HG03025 (cell line): ENCODE results near the gene LOXL1.

Source experiments
- ATAC-seq: cut with Tn5 transposase; IDR thresholded peaks from one replicate; pipeline ENCODE4 v1.9.1; 2021; ENCODE audit warnings: mild to moderate bottlenecking, moderate library complexity; ENCODE audit not compliant: unreplicated experiment, low FRiP score

Gene LOXL1, protein sequence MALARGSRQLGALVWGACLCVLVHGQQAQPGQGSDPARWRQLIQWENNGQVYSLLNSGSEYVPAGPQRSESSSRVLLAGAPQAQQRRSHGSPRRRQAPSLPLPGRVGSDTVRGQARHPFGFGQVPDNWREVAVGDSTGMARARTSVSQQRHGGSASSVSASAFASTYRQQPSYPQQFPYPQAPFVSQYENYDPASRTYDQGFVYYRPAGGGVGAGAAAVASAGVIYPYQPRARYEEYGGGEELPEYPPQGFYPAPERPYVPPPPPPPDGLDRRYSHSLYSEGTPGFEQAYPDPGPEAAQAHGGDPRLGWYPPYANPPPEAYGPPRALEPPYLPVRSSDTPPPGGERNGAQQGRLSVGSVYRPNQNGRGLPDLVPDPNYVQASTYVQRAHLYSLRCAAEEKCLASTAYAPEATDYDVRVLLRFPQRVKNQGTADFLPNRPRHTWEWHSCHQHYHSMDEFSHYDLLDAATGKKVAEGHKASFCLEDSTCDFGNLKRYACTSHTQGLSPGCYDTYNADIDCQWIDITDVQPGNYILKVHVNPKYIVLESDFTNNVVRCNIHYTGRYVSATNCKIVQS

DNA sequence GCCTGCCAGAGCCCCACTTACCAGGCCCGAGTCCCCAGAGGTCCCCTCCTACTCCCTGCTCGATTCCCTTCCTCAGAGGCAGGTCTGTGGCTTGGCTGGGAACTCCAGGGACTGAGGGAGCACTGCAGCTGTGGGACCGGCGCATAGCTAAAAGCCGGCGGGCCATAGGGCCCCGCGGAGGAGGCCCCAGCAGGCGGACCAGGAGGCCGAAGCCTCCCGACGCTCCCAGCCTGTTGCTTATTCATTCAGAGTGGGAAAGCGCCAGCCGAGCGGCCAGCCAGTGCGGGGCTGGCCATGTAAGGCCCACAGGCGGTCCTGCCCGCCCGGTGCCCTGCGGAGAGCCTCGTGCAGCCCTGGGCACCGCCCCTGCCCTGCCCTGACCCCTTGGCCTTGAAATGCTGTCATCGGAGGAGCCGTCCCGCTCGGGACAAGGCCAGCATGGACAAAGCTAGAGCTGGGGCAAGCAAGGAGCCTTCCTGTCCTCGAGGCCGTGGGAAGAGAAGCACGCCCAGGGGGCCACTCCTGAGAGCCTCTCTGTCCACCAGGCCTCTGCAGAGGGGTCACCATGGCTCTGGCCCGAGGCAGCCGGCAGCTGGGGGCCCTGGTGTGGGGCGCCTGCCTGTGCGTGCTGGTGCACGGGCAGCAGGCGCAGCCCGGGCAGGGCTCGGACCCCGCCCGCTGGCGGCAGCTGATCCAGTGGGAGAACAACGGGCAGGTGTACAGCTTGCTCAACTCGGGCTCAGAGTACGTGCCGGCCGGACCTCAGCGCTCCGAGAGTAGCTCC lies at the start of gene LOXL1:
LOXL1 (plus strand) TSS at position 244 of the 784 bp plus-strand sequence; CDS start at position 566, 322 bp downstream.
- ATAC-seq: no peak

DNA sequence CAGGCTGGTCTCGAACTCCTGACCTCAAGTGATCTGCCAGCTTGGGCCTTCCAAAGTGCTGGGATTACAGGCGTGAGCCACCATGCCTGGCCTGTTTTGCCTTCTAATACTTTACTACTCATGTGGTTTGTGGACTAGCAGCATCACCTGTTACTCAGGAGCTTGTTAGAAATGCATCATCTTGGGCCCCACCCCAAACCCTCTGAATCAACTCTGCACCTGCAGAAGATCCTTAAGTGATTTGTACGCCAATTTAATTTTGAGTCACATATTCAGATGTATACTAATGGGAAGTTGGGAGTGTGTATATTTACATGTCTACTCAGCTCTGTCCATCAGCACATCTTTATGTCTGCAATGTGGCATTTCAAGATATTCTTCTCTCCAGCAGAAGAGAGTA lies 46.8 kb upstream of the LOXL1 start:
- ATAC-seq: no peak

DNA sequence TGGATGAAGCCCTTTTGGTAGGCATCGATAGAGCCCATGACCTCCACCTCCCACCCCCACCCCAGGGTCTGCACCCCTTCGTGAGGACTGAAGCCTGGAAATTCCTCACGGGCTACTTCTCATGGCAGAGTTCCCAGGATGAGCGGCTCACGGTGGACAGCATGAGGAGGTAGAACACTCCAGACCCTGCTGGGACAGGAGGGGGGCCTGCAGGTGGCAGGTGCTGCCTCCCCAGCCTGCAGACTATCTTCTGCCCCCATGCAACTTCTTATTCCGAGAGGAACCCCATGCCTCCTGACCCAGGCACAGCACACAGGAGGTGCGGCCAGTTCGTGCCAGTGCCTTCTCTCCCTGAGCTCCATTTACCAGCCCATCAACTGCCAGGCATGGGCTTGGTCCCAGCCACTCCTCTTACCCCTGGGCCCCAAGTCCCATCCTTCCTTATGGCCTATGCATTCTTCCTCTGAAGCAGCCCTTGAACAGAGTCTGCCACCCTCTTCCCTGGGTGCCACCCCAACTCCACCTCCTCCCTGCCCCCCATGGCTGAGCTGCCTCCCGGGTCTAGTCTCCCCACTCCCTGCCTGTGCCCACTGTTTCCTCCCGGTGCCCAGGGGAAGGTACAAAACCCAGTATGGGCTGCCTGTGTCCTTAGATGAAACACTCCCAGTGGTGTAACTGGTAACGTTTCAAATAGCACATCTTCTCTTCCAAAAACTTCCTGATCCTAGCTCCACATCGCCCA lies 44.5 kb upstream of the LOXL1 start:
- no peak for ATAC-seq

DNA sequence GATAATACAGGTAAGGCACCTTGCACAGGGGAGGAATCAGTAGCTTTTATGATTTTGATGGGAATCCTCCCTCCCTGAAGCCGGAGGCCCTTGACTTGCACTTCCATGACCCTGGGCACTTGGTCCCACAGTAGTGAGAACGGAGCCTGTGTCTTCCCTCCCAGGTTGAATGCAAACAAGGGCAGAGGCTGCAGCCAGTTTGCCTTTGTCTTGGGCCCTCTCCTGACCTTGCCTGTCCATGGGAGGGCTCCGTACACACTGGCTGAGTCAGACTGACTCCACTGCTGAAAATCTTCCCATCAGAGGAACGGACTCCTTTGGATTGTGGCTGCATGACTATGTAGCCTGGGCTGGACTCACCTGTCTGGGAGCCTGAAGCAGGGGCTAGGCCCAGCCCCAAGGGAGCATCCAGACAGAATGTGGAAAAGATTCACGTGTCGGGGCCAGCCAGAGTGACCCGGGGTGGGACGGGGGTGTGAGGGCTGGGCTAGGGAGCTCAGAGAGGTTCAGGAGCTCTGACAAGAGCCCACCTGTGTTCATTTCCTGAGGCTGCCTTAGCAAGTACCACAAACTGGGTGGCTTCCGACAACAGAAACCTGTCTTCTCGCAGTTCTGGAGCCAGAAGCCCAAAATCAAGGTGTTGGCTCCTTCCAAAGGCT lies 43.4 kb upstream of the LOXL1 start:
- ATAC-seq: no peak

DNA sequence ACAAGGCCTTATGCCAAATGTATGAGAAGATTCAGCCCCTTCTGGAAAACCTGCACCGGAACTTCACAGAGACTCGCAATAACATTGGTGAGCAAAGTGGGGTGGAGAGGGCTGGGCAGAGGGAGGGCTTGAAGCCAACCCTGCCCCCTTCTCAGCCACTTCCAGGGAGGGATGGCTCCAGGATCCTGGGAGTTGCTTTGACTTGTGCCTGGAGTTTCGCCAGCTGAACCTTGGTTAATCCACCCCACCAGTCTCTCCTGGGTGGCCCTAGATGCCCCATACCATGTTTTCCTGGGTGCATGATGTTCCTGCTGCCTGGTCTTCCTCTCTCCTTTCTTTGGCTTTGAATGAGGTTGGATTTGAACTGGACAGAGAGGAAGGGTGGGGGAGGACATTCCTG lies 42.1 kb upstream of the LOXL1 start:
- ATAC-seq: no peak

DNA sequence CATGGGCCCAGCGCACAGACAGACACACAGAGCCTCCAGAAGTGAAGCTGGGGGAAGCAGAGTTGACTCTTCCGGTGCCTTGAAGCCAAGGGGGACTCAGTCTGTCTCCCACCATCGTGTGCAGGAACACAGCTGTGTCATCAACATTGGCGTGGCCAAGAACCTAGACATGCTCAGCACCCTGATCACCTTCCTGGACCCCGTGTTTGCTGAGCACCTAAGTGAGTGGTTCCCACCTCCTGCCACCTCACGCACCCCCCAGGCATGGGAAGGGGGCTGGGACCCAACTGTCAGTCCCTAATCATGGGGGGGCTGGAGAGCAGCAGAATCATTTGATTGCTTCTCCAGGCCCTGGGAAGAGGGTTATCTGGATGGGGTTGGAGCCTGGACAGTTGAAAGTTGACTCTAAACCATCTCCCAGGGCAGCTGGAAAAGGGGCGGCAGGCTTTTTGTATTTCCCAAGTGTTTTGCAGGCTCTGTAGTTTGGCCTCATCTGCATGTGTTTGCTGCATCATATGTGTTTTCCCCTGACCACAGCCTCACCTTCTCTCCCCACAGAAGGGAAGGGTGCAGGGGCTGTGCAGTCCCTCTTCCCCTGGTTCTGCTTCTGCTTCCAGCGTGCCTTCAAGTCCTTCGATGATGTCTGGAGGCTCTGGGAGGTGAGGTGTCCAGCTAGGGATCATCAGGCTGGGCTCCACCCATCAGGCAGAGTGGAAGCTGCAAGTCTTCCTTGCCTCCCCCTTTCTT lies 40.1 kb upstream of the LOXL1 start:
- no peak for ATAC-seq

DNA sequence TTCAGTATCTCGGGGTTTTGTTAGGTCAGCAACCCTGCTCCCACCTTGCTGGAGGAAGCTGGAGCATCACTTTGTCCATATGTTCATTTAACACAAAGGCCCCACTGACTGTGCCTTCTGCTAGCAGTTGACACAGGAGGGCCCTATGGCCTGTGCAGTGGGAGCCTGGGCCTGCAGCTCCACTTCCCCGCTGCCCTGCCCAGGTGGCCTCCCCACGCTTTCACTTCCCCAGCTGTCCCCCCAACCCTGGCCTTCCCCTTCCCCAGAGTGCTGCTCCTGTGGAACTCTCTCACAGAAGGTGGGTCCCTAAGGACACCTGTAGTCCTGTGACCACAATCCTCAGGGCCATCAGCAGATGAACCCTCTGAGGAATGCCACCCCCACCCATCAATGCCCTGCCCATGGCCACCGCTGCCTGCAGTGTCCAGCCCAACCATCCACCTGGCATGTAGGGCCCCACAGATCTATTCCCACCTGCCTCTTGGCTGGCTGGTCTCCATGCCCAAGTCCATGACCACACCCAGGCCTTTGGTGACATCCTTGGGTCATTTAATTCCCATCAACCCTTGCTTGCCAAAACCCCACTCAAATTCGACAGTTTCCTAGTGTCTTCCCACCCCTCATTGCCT lies 39.4 kb upstream of the LOXL1 start:
- ATAC-seq: no peak

DNA sequence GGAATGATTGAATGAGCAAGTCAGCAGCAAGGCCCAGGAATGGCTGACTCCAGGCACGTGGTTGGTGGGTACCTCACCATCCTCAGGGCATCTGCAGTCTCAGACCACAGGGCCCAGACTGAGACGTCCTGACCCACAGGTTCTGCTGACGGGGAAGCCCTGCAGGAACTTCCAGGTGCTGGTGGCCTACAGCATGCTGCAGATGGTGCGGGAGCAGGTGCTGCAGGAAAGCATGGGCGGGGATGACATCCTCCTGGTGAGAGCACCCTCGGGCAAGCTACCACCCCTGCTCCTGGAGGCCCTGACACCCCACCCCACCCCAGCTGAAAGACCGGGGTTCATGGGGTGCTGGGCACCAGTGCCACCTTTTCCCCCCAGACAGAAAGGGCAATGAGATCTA lies 38.8 kb upstream of the LOXL1 start:
- no peak for ATAC-seq

DNA sequence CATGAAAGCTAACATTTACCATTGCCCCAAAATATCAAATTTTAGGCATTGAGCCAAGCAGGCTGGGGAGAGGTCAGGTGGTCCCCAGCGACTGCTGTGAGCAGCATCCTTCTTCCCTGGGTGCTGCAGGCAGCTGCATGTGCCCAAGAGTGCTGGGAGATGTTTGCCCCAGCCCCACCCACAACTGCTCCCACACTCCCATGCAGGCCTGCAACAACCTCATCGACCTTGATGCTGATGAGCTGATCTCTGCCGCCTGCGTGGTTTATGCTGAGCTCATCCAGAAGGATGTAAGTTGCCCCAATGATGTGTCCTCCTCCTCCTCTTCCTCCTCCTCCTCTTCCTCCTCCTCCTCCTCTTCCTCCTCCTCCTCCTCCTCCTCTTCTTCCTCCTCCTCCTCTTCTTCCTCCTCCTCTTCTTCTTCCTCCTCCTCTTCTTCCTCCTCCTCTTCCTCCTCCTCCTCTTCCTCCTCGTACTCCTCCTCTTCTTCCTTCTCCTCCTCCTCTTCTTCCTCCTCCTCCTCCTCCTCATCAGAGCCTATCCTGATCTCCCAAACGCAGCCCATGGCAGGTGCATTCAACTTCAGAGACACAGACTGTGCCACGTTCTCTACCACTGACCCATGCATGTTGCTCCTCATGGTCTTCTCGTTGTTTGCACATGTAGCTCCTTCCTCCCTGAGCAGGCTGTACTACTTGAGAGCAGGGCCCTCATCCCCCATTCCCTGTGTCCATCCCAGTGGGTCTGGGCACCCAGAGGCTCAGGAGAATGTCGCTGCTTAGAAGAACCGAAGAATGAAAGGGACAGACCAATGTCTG lies 37.8 kb upstream of the LOXL1 start:
- ATAC-seq: no peak

DNA sequence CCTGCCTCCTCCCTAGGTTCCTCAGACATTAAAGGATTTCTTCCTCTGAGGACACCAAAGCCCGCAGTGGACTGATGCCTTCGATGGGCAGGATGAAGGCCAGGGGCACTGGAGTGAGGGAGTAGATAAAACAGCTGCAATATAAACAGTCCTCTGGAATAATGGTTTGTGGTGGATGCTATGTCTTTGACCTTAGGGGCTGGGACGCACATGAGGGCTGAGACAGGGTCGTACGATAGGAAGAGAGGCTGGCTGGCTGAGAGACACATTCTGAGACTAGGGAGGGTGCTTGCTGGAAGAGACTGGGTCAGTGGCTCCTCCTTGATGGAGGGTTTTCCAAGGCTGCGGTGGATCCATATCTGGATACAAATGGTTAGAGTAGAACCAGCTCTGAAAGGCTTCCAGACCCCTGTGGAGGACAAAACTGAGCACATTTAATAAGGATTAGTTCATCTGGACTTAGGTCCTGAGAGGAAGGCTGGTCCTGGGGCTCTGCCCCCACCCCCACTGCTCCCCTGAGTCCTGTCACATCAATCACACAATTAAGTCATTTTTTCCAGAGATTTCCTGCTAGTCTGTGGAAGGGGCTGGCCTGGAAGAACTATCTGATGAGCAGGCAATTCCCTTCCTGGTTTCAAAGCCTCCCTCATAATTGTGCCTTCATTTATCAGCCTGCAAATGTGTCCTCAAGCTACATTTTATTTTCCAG lies 37.1 kb upstream of the LOXL1 start:
- ATAC-seq: no peak

DNA sequence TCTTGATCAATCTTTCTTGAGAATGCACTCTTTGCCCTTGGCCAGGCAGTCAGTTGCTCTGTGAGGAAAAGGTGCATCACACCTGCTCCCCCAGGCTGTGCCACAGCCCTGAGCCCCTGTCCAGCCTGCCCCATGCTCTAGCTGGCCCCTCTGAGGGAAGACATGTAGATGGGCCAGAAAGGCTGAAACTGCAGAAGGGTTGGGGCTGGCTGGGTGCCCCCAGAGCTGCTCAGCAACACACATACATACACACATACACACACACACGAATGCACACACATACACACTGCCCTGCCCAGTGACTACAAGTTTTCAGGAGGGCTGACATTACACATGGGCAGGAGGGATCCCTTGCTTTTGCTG lies 36.5 kb upstream of the LOXL1 start:
- no peak for ATAC-seq

DNA sequence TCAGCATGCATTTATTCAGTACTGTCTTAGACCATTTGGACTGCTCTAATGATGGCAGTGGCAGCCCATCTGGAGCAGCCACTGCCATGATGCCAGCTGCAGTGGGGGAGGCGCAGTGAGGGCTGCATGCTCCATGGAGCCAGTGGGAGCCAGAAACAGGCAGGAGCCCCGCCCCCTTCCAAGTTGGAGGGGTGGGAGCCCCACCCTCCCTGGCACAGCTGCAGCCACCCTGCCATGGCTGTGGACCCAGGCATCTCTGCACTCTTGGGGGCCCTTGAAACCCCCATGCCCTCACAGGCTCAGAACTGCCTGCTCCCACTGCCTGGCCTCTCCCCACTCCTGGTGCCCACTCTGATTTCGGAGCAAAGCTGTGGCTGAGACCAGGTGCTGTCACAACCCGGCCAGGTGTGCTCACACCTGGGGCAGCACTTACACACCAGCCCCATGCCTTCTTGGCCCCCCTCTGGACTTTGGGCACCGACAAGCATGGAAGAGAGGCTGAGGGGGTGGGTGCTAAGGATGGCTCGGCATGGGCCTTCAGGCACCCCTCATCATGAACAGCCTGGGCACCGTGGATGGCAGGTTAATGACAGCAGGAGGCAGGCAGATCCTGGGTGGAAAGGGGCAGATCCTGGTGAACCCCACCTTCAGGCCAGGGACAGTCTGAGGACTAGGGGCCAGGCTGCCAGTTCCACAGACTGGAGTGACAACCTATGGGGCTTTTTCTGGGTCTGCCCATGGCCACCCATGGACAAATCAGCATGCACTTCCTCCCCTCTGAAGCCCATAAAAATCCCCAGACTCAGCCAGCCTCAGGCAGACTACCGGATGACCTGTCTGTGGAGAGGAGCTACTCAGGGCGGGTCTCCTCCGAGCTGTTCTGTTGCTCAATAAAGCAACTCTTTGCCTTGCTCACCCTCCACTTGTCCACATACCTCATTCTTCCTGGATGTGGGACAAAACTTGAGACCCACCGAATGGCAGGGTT lies 34.6 kb upstream of the LOXL1 start:
- ATAC-seq: no peak

DNA sequence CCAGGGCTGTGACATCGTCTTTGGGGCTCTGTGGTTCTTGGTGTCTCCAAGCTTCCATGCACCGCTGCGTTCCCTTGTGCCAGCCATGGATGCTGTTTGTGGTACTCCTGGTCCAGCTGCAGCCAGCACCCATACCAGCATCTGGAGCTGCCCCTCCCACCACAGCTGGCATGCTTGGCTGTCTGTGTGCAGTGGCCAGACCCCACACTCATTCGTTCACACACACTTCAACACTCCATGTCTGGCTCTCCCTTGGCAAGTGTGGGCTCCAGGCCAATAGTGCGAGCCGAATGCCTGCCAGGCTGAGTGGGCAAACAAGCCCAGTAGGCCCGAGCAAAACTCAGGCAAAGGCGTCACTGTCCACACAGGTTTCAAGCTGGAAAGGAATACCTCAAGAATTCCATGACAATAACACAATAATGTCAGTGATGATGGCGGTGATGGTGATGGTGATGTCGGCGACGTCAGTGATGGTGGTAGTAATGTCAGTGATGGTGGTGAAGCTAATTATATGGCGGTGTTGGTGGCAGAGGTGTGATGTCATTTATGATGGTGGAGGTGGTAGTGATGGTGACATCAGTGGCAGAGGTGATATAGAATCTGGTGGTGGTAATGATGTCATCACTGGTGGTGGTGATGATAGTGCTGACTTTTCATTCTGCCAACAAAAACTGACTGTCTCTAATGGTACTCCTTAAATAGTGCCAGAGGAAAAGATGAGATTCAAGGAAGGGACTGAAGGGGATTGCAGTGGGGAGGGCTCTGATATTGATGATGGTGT lies 33.6 kb upstream of the LOXL1 start:
- no peak for ATAC-seq

DNA sequence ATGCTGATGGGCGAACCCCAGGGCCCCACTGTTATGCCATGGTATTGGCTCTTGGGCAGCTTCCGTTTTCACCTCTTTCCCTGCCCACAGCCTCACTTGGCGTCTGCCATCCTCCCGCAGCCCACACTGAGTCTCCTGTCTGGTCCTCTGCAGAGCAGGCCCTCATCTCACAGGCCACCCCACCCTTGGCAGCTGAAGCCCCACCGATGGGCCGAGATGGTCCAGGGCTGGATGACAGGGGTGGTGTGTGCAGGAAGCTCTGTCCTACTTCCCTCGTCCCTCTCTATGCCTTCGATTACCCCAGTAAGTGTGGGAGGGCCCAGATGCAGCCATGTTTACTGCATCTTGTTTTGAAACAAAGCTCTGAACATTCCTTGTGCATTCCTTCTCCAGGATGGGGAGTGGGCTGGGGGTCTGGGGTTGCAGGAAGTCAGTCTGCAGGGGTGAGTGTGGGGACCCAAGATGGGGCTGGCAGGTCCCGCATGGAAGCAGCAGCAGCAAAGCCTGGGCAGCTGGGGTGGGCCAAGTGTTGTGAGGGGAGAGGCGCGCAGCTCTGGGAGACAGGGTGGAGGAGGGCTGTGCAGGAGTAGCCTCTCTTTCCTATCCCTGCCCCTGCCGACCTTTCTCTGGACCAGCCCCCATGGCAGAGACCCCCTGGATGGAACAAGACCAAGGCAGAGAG lies 32.0 kb upstream of the LOXL1 start:
- no peak for ATAC-seq
